Measurements from ENCODE around the gene PXDN. TPM values are rescaled to one million over a fixed set of nuclear protein-coding genes. Genes with fewer than 3 reads are reported as not detected.

Gene PXDN
- total and polyA plus RNA-seq, 2 donors (not counting 3 experiments of a cell fraction or from before 2014, with no cell fraction given): 231 to 308 TPM

DNA sequence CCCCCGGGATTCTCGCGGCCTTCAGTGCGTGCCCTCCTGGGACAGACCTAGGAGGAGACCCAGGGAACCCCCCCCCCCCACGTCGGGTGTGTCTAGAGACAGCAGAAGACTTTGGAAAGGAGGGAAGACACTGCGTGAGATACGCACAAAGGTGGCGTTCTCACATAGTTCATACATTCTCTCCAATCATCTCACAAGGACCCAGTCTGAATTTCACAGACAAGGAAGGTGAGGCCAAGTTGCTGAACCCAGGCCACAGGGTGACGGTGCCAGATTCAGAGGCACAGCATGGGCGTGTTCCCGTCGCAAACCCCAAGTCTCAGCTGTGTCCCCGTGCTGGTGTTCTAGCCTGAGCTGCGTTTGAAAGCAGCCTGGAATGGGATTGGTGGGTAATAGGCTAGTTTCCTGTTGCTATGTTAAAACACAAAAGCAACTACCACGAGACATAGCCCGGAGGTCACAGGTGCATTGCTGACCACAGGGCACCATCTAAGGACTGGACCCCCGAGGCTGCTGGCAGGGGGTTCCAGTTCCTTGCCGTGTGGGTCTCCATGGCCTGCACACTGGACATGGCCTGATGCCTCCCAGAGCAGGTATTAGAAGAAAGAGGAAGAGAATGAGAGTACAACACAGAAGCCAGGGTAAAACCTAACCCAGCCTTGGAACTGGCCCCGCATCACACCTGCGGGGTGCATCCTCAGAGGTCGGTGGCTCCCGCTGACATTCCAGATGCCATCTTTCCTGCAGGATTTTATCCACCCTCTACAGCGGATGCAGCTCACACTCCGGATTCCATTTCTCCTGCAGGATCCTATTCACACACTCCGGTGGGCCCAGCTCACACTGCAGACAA is 1.1 kb upstream of the PXDN start:
- ChIA-PET CTCF (interaction anchor here (1.1 kb wide), 1 partner anchor 155 kb away, joined by 3 read pairs; no protein-coding TSS in a partner anchor), POLR2A (no interaction called here)

More for the DNA sequence above, 1.1 kb upstream of the PXDN start:
- no peaks in the 10 kb centered on the region for H3K36me3 ChIP-seq (ENCODE audit: control insufficient read depth in 2 of 2, extremely low read depth in 1 of 2, insufficient read depth in 2 of 2, low read length in 2 of 2)
- H3K27ac ChIP-seq (ENCODE audit: insufficient read depth, low read depth, low read length): no peak overlapping the region
- H3K79me2 ChIP-seq (ENCODE audit: control insufficient read depth, insufficient read depth, low read length): peaks cover 20% of the 10 kb centered on the region
- FAIRE-seq (no peak), DNase-seq (ENCODE audit: low read depth, low spot score) (no peak)
- dilution Hi-C loops (cut with MboI; ENCODE audit: extremely low pct_ligation_motif_present, low sequenced_read_pairs) (no loop called here), intact Hi-C loops (cut with micrococcal nuclease) (loop anchor here (2.0 kb wide), 1 partner anchor 1069 kb away; the partner anchor contains the start of gene TMEM18)
- peaks cover 15% of the 10 kb centered on the region for H3K4me1 ChIP-seq (ENCODE audit: control insufficient read depth, extremely low read depth, insufficient read depth, low read length)
- H2AFZ ChIP-seq (ENCODE audit: low read depth, low read length): no peak overlapping the region
- no peaks in the 10 kb centered on the region for H3K9me3 ChIP-seq (replicated peaks; ENCODE audit: control insufficient read depth, insufficient read depth, low read length)
- no peak for TF ChIP-seq EZH2 (IDR thresholded peaks at IDR 0.05; ENCODE audit: borderline replicate concordance, low read depth, low read length, severe bottlenecking)
- TF ChIP-seq GATA2 (IDR thresholded peaks at IDR 0.05; ENCODE audit: insufficient read depth, insufficient read length, low read depth, low read length): no peak
- TF ChIP-seq, protein P1, sequence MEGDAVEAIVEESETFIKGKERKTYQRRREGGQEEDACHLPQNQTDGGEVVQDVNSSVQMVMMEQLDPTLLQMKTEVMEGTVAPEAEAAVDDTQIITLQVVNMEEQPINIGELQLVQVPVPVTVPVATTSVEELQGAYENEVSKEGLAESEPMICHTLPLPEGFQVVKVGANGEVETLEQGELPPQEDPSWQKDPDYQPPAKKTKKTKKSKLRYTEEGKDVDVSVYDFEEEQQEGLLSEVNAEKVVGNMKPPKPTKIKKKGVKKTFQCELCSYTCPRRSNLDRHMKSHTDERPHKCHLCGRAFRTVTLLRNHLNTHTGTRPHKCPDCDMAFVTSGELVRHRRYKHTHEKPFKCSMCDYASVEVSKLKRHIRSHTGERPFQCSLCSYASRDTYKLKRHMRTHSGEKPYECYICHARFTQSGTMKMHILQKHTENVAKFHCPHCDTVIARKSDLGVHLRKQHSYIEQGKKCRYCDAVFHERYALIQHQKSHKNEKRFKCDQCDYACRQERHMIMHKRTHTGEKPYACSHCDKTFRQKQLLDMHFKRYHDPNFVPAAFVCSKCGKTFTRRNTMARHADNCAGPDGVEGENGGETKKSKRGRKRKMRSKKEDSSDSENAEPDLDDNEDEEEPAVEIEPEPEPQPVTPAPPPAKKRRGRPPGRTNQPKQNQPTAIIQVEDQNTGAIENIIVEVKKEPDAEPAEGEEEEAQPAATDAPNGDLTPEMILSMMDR (IDR thresholded peaks at IDR 0.05; ENCODE audit: extremely low read depth in 1 of 2, insufficient read depth in 1 of 2, low read depth in 1 of 2, low read length in 2 of 2): no peak
- no peak for TF ChIP-seq FOS (IDR thresholded peaks at IDR 0.05; ENCODE audit: borderline replicate concordance, insufficient read depth, low read length)
- no peak for TF ChIP-seq POLR2A (IDR thresholded peaks at IDR 0.05; ENCODE audit: low read depth, low read length)
- H3K4me3 ChIP-seq (replicated peaks in 1 of 3; ENCODE audit: insufficient read depth in 1 of 3, low read depth in 1 of 3, low read length in 3 of 3): peak overlapping the region in 1 of 3 experiments; percentile 82
- BruUV-seq (replicated peaks): TSS peak; percentile 9
- H4K20me1 ChIP-seq (replicated peaks; ENCODE audit: control insufficient read depth, extremely low read depth, insufficient read depth, low read length): no peaks in the 10 kb centered on the region
- peaks cover 0 to 4% of the 10 kb centered on the region in 2 experiments for H3K27me3 ChIP-seq (ENCODE audit: control insufficient read depth in 2 of 2, insufficient read depth in 2 of 2, low read length in 2 of 2)
- H3K9ac ChIP-seq (replicated peaks; ENCODE audit: extremely low read depth, insufficient read depth, low read length): no peak overlapping the region
- no peaks in the 10 kb centered on the region for H3K9me1 ChIP-seq (replicated peaks; ENCODE audit: control insufficient read depth, extremely low read depth, insufficient read depth, low read length)
- peak overlapping the region; percentile 76 for H3K4me2 ChIP-seq (ENCODE audit: insufficient read depth, low read length)
